Stimulated activated CD4-positive, alpha-beta T cell treated with anti-CD3 and anti-CD28 coated beads, Interleukin-15, amount 100 ng/mL, for 24 hours (primary cell): Measurements from ENCODE around the gene TIMMDC1.
"Not testable (repeated sequence)": the region's sequence is repeated elsewhere in the genome, so short reads cannot be mapped to it uniquely, and the experiment has no call there.

Experiments
- DNase-seq: peaks from one replicate; pipeline ENCODE4 v3.0.0-alpha.2; 2020

Gene TIMMDC1

DNA sequence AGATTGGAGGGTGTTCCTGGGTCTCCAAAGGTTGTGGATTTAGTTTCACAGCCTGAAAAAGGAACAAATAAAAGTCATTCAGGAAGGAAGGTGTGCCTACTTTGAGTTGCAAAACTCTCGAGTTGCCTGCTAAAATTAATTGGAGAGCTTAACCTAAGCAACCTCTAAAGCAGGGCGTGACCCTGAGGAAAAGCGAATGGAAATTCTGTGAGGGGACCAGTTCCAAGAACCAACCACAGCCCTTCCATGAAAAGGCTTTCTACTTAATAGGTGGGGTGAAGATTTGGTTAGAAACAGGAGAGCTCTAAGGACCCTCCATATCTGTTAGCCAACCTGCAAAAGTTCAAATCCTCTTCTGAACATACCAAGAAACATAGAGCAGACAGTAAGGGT lies 59.5 kb downstream of the TIMMDC1 start:
- DNase-seq = no peak

DNA sequence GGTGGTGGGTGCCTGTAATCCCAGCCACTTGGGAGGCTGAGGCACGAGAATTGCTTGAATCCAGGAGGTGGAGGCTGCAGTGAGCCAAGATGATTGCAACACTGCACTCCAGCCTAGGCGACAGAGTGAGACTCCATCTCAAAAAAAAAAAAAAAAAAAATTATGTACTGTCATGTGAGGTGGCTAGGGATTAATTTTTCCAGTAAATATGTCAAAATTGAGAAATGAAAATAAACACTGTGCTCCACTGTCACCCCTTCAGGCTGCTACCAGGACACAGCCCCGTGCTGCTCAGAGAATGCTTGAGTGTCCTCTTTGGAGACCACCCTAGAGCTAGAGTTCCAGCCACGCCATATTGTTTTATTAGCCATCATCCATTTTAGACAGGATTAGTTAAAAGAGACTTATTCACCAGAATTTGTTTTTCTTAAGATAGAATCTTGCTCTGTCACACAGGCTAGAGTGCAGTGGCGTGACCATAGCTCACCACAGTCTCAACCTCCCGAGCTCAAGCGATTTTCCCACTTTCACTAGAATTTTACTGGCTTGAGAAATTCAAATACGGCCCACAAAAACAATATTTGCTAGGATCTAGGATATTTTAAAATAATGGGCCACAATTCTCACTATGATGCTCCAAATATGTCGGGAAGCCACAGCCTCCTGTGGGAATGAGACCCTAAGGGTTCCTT lies 60.4 kb downstream of the TIMMDC1 start:
- DNase-seq = no peak

DNA sequence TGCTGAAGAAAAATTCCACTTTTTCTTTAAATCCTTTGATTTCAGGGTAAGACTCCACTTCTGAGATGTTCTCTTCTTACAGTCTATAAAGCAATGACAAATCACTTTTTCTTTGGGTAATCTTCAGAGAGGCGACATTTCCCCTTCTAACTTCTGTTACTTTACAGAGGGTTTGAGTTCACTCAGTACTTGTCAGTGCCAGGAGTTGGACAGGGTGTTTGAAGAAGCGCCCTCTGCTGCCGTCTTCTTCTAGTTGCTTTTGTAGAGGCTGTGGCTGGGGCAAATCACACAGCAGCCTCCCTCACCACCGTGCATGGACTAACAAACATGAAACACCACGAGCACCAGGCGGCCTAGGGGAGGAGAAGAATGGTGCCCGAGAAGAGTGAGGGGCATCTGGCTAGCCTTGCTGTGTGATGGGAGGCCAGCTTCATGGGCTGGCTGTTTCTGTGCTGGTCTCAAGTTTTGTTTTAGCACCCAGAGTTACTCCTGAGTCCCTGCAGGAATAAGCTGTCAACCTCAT lies 61.2 kb downstream of the TIMMDC1 start, which contains the start of gene CD80:
Gene CD80 (minus strand): TSS at position 174 of the 523 bp plus-strand sequence. CDS start 1,886 bp downstream, outside the sequence.
- DNase-seq = peak; percentile 73

DNA sequence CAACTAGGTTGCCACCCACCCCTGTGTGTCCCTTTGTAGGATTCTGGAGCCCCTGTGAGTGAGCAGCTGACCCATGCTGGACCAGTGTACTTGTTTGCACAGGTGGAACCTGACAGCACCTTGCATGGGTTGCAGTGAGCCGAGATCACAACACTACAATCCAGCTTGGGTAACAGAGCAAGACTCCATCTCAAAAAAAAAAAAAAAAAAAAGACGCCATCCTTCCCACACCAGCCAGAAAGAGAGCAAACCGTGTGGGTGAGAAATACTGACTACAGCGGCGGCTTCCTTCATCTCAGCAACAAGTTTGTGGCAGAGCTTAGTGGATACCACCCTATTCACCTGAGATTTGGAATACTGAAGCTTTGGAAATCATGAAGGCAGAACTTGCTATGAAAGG lies 61.8 kb downstream of the TIMMDC1 start:
- no peak for DNase-seq

DNA sequence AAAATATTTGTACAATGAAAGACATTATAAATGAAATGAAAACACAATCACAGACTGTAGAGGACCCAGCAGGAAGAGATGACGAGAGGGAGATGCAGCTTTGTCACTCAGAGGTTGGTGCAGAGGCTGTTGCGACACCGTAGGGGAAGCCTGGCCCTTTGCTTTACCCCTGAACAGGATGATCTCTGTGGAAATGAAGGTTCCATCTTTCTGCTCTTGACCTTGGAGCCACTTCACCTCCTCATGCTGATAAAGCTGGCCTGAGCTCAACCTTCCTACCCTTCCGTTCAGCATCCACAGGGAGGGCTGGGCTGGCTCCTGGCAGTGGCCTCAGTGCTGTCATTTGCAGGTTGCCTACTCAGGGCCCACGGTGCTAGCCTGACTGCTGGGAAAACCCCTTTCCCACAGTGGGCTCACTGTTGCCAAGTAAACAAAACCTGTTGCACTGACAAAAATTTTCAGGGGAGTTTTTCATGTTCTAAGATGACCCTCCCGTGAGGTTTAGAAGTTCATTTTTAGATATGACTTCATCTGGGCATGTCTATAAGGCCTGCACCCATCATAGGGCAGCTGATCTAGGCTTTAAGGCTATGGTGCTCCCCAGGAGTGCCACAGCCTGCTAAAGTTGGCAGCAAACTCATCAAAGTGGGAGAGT lies 64.1 kb downstream of the TIMMDC1 start:
- DNase-seq = peak; percentile 41

DNA sequence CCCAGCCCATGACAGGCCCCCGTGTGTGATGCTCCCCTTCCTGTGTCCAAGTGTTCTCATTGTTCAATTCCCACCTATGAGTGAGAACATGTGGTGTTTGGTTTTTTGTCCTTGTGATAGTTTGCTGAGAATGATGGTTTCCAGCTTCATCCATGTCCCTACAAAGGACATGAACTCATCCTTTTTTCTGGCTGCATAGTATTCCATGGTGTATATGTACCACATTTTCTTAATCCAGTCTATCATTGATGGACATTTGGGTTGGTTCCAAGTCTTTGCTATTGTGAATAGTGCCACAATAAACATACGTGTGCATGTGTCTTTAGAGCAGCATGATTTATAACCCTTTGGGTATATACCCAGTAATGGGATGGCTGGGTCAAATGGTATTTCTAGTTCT lies 65.0 kb downstream of the TIMMDC1 start:
- not testable (repeated sequence) for DNase-seq

DNA sequence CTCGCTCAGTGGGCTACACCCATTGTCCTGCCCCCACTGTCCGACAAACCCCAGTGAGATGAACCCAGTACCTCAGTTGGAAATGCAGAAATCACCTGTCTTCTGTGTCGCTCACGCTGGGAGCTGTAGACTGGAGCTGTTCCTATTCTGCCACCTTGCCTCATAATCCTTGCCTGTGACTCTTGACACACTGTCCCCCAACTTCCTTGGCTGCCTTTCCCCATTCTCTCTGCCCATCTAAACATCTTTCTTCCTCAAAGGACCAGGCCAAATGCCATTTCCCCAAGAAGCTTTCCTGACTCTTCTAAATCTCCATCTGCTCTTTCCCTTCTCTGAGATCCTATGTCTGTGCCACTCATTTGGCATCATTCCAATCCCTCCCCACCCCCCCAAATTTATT lies 70.8 kb downstream of the TIMMDC1 start:
- DNase-seq = no peak

DNA sequence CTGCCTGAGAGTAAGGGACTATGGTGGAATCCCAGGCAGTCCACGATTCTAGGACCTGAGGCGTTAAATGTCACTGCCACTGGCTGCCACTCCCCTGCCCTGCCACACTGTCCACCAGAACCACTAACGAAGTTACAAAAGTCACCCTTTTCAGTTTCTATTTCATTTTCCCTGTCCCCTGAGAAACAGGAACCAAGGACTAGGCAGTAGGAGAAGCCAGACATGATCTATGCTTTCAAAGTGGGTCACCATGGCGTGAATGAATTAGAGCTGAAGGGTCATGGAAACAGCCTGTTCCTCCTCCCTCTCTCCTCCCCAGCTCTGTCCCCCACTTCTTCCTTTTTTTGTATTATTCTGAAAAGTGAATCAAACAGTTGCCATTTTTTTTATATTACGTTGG lies 71.9 kb downstream of the TIMMDC1 start:
- no peak for DNase-seq

DNA sequence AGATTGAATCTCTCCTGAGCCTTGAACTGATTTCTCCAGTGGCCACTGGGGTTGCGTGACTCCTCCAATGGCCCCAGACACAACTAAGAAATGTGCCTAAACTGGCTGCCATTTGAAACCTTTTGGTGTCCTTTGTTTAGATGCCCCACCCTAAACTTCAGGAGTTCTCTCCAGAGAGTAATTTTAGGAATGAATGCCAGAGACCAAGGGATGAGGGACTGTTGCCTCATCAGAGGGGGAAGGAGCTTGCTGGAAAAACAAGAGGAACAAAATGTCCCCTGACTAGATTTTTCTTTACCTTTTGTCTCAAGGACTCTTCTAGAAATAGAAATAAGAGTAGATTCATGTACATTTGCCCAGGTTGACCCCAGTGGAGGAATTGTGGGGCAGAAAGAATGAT lies 72.9 kb downstream of the TIMMDC1 start:
- no peak for DNase-seq

DNA sequence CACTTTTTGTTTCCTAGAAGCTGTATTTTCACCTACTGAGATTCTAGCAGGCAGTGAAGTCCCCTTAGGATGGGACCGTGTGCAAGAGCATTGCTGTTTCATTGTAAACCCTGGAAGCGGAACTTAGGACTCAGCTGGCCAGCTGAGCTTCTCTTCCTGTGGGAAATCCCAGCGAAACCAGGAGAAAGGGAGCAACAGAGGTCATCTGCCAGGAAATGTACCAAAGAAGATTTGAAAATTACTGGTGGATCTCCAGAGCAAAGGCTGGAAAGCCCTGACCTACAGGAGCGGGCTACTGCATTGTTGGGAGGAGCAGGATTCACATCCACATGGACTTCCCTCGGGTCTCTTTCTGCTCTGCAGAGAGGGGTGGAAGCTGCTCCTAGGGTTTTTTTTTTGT lies 73.3 kb downstream of the TIMMDC1 start:
- no peak for DNase-seq
